CD14-positive monocyte (primary cell): ENCODE results near the gene HOXB3. TPM values are rescaled to one million over a fixed set of nuclear protein-coding genes. Genes with fewer than 3 reads are reported as not detected.

Experiments
- DNase-seq, 3 donors: peaks; one replicate each; pipeline ENCODE4 v3.0.0-alpha.2; 2011 to 2022
- H2AFZ ChIP-seq: 2 replicates; pipeline ENCODE4 v1.6.0; 2012; ENCODE audit warnings: mild to moderate bottlenecking, low read depth, low read length, inconsistent platforms; ENCODE audit not compliant: insufficient read depth, poor library complexity, severe bottlenecking
- H3K27ac ChIP-seq, 2 donors: 1 replicate in 1 of 2; 2 replicates in 1 of 2; pipeline ENCODE4 v1.5.1; 2012 to 2013; ENCODE audit warnings: low read length in 2 of 2, control low read depth in 1 of 2, inconsistent platforms in 1 of 2, low read depth in 1 of 2, mild to moderate bottlenecking in 1 of 2
- H3K27me3 ChIP-seq, 2 donors: one replicate each; pipeline versions ENCODE4 v1.6.0 to v1.6.1; 2011 to 2013; ENCODE audit warnings: low read length in 2 of 2; ENCODE audit not compliant: control insufficient read depth in 2 of 2, insufficient read depth in 2 of 2
- H3K36me3 ChIP-seq, 2 donors: replicated peaks in 1 of 2; 1 replicate in 1 of 2; 2 replicates in 1 of 2; pipeline versions ENCODE4 v1.5.1 to v1.6.1; 2012 to 2013; ENCODE audit warnings: low read length in 2 of 2, control low read depth in 1 of 2, inconsistent platforms in 1 of 2, mild to moderate bottlenecking in 1 of 2; ENCODE audit not compliant: insufficient read depth in 2 of 2, control insufficient read depth in 1 of 2
- H3K4me1 ChIP-seq, 2 donors: 1 replicate in 1 of 2; 2 replicates in 1 of 2; pipeline versions ENCODE4 v1.5.1 to v1.6.1; 2012 to 2013; ENCODE audit warnings: low read length in 2 of 2, control low read depth in 1 of 2, inconsistent platforms in 1 of 2, mild to moderate bottlenecking in 1 of 2, moderate library complexity in 1 of 2; ENCODE audit not compliant: insufficient read depth in 2 of 2, control insufficient read depth in 1 of 2
- H3K4me2 ChIP-seq: replicated peaks from 2 replicates; pipeline ENCODE3; 2012; ENCODE audit warnings: low read length, moderate library complexity, mild to moderate bottlenecking; ENCODE audit not compliant: poor library complexity, severe bottlenecking; ENCODE audit errors: extremely low read depth
- H3K4me3 ChIP-seq, 3 experiments: fragments of 200-600 bp in 1 of 3; sonication (generic) in 1 of 3; replicated peaks in 1 of 3; 1 replicate in 2 of 3; 2 replicates in 1 of 3; pipeline ENCODE4 v1.5.1; 2011 to 2013; ENCODE audit warnings: low read length in 3 of 3, mild to moderate bottlenecking in 3 of 3, control low read depth in 2 of 3, low read depth in 2 of 3, inconsistent platforms in 1 of 3, moderate library complexity in 1 of 3
- H3K79me2 ChIP-seq: 2 replicates; pipeline ENCODE4 v1.6.0; 2012; ENCODE audit warnings: mild to moderate bottlenecking, control low read depth, inconsistent platforms, low read length, moderate library complexity; ENCODE audit not compliant: insufficient read depth
- H3K9ac ChIP-seq: 2 replicates; pipeline ENCODE4 v1.6.0; 2017; ENCODE audit warnings: low read length, mild to moderate bottlenecking; ENCODE audit not compliant: insufficient read depth, poor library complexity, severe bottlenecking
- H3K9me3 ChIP-seq, 2 donors: replicated peaks in 1 of 2; 1 replicate in 1 of 2; 2 replicates in 1 of 2; pipeline versions ENCODE4 v1.5.1 to v1.6.1; 2012 to 2013; ENCODE audit warnings: low read length in 2 of 2, control low read depth in 1 of 2; ENCODE audit not compliant: control insufficient read depth in 1 of 2, insufficient read depth in 1 of 2
- H4K20me1 ChIP-seq: 2 replicates; pipeline ENCODE4 v1.6.0; 2012; ENCODE audit warnings: mild to moderate bottlenecking, low read length, control low read depth, moderate library complexity; ENCODE audit not compliant: insufficient read depth
- H3K27ac Mint-ChIP-seq, 7 donors: one replicate each; pipeline ENCODE4 v1.8.0; 2020; ENCODE audit warnings: mild to moderate bottlenecking in 7 of 7, mixed read lengths in 7 of 7, moderate library complexity in 6 of 7, inconsistent platforms in 2 of 7
- H3K27me3 Mint-ChIP-seq, 3 donors: one replicate each; pipeline ENCODE4 v1.8.0; 2021 to 2022; ENCODE audit warnings: low read depth in 3 of 3, mild to moderate bottlenecking in 3 of 3, mixed read lengths in 3 of 3, moderate library complexity in 3 of 3, inconsistent platforms in 1 of 3
- H3K36me3 Mint-ChIP-seq, 2 donors: one replicate each; pipeline ENCODE4 v1.8.0; 2020; ENCODE audit warnings: mixed read lengths in 2 of 2, inconsistent platforms in 1 of 2, mild to moderate bottlenecking in 1 of 2
- H3K4me1 Mint-ChIP-seq: one replicate; pipeline ENCODE4 v1.8.0; 2020; ENCODE audit warnings: mild to moderate bottlenecking, mixed read lengths
- H3K4me3 Mint-ChIP-seq, 2 donors: one replicate each; pipeline ENCODE4 v1.8.0; 2020; ENCODE audit warnings: mild to moderate bottlenecking in 2 of 2, mixed read lengths in 2 of 2, moderate library complexity in 1 of 2
- H3K9me3 Mint-ChIP-seq, 7 donors: one replicate each; pipeline ENCODE4 v1.8.0; 2020 to 2022; ENCODE audit warnings: mixed read lengths in 7 of 7, mild to moderate bottlenecking in 6 of 7, moderate library complexity in 6 of 7, inconsistent platforms in 2 of 7
- WGBS: methylation state at CpG from one replicate; pipeline ENCODE4 v1.1.5; 2013; ENCODE audit warnings: missing lambda C conversion rate; ENCODE audit not compliant: insufficient coverage; 5-methylcytosine and 5-hydroxymethylcytosine counted together
- intact Hi-C, 2 donors: fragments of 100-400 bp; cut with micrococcal nuclease; formaldehyde crosslinking; loops; one replicate each; pipeline versions ENCODE4 v1.15.0 to v1.15.1; 2023
- polyA plus RNA-seq, 3 donors: library from polyadenylated mRNA; depleted of rRNA in 1 of 3; unstranded in 2 of 3; stranded (reverse) in 1 of 3; fragments of 300-500 nt in 2 of 3; fragments of >200 nt in 1 of 3; fragmentation: Illumina TruSeq in 2 of 3; gene quantifications; 1 replicate in 2 of 3; 2 replicates in 1 of 3; pipeline ENCODE4 v1.2.3, GENCODE V29; 2012 to 2021
- TF ChIP-seq, protein P1 (sequence below): fragments of 200-600 bp; IDR thresholded peaks from one replicate; pipeline ENCODE4 v1.8.0; 2022; ENCODE audit warnings: antibody characterized with exemption, mild to moderate bottlenecking

Gene HOXB3
- polyA plus RNA-seq, 3 donors: 0.56 TPM; not detected in 2

DNA sequence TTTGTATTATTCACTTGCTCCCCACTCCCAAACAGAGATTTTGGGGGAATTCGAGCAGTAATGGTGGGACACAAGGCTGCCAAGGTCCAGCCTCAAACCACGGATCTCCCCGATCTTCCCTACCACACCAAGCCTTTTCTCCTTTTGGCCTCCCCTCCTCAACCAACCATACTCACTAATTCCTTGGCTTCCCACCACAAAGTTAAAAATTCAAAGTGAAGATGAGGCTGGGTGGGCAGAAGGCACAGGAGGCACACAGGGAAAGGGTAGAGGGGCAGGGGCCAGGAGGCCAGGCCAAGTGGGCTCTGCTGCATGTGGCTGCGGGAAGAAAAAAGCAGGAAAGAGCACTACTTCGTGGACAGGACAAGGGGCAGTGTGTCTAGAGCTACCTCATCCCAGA lies 27.1 kb downstream of the HOXB3 start:
- no peak overlapping the region for H3K27ac ChIP-seq

DNA sequence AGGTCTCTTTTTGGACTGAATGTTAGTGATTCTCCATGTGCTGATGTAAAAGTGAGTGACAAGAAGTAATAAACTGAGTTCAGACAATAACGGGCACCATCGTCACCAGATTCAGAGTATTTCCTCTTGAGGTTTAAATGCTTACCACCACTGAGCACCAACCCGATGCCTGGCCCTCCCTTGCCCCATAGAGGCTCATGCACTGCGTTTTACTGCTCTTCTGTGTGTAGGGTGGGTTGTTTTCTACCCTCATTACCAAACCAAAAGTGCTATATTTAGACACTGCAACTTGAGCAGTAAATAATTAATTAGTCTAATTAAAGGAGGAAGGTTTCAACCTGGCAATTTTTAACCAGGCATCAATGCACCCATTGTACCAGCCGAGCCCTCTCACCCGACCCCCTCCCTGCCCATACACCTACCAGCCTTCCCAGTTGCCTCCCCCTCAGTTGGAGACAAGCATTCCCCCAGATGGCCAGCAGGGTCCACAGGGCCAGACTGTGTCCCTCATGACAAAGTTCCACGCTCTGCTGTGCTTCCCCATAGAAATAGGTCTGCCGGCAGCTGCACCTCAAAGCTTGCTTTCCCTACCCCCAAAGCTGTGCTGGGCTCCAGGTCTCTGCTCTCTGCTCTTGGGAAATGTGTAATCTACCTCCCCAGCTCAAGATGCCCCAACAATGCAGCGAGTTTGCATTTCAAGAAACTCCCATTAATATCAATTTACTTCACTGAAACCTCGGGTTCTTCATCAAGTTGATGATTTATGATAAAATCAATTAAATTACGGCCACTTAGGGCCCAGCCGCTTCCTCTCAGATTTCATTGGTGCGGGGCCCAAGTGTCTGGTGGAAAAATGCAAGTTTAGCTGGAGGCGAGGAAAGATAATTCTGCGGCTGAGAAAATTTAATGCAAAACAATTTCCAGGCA lies 27.9 kb downstream of the HOXB3 start:
- no peak for DNase-seq
- no peak overlapping the region for H3K27ac ChIP-seq
- Mint-ChIP-seq H3K4me1 (peaks cover 2% of the 10 kb centered on the region), H3K4me3 (peak overlapping the region in 1 of 2 donors; percentile 52), H3K9me3 (peaks cover 0 to 4% (median 0%) of the 10 kb centered on the region in 7 donors), H3K36me3 (peaks cover 0 to 6% of the 10 kb centered on the region in 2 donors), H3K27me3 (peaks cover 39 to 45% (median 40%) of the 10 kb centered on the region in 3 donors), H3K27ac (no peak overlapping the region)
- no peaks in the 10 kb centered on the region for H4K20me1 ChIP-seq
- no peak overlapping the region for H3K4me3 ChIP-seq
- H2AFZ ChIP-seq: no peak overlapping the region
- no peaks in the 10 kb centered on the region for H3K36me3 ChIP-seq
- no peaks in the 10 kb centered on the region for H3K9me3 ChIP-seq
- H3K4me2 ChIP-seq: no peak overlapping the region
- TF ChIP-seq, protein P1, sequence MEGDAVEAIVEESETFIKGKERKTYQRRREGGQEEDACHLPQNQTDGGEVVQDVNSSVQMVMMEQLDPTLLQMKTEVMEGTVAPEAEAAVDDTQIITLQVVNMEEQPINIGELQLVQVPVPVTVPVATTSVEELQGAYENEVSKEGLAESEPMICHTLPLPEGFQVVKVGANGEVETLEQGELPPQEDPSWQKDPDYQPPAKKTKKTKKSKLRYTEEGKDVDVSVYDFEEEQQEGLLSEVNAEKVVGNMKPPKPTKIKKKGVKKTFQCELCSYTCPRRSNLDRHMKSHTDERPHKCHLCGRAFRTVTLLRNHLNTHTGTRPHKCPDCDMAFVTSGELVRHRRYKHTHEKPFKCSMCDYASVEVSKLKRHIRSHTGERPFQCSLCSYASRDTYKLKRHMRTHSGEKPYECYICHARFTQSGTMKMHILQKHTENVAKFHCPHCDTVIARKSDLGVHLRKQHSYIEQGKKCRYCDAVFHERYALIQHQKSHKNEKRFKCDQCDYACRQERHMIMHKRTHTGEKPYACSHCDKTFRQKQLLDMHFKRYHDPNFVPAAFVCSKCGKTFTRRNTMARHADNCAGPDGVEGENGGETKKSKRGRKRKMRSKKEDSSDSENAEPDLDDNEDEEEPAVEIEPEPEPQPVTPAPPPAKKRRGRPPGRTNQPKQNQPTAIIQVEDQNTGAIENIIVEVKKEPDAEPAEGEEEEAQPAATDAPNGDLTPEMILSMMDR: peak; percentile 14
- WGBS: 83% methylated on average over 7 of the region's 15 CpGs
- H3K79me2 ChIP-seq: no peaks in the 10 kb centered on the region
- intact Hi-C loops: no loop called here
- H3K27me3 ChIP-seq: peaks cover 22 to 58% of the 10 kb centered on the region in 2 donors
- H3K9ac ChIP-seq: no peak overlapping the region
- no peaks in the 10 kb centered on the region for H3K4me1 ChIP-seq

More for the DNA sequence above, 27.1 kb downstream of the HOXB3 start:
- Mint-ChIP-seq H3K4me1 (peaks cover 2% of the 10 kb centered on the region), H3K36me3 (peaks cover 0 to 5% of the 10 kb centered on the region in 2 donors), H3K9me3 (peaks cover 0 to 4% (median 0%) of the 10 kb centered on the region in 7 donors), H3K27me3 (peaks cover 33 to 39% (median 35%) of the 10 kb centered on the region in 3 donors), H3K4me3 (peak overlapping the region in 1 of 2 donors; percentile 52), H3K27ac (no peak overlapping the region)
- Histone ChIP-seq H3K27me3 (peaks cover 26 to 58% of the 10 kb centered on the region in 2 donors), H3K4me1 (no peaks in the 10 kb centered on the region), H2AFZ (no peak overlapping the region), H3K9me3 (no peaks in the 10 kb centered on the region), H4K20me1 (no peaks in the 10 kb centered on the region), H3K9ac (no peak overlapping the region), H3K4me3 (no peak overlapping the region), H3K79me2 (no peaks in the 10 kb centered on the region), H3K36me3 (no peaks in the 10 kb centered on the region), H3K4me2 (no peak overlapping the region)
- TF ChIP-seq, protein P1: no peak
- no peak for DNase-seq
- WGBS: 90% methylated on average over 2 of the region's 5 CpGs
- intact Hi-C loops: no loop called here
